K562 (cell line): ENCODE data around the gene INCENP. TPM values are rescaled to one million over a fixed set of nuclear protein-coding genes. Genes with fewer than 3 reads are reported as not detected.

Experiments used
- ATAC-seq: fragments of 200-7000 bp; cut with Tn5 transposase; 3 replicates; pipeline ENCODE4 v1.9.1; 2020; ENCODE audit warnings: moderate library complexity
- BruUV-seq: library from RNA; stranded (reverse); fragments of 400-500 nt; replicated peaks from 2 replicates; lab custom pipeline; 2021; lab: Mats Ljungman, UMichigan
- CTCF ChIA-PET: fragments of 300-600 bp; formaldehyde crosslinking; extraction: SDS; loops from one replicate; lab custom pipeline; 2021; ENCODE audit warnings: low intra/inter-chr PET ratio; lab: Yijun Ruan, JAX
- POLR2A ChIA-PET: fragments of 300-600, 350-650 bp; sonication (Branson Sonifier 250); formaldehyde crosslinking; extraction: SDS; loops from one replicate; lab custom pipeline; 2021; ENCODE audit warnings: antibody characterized with exemption, inconsistent platforms; lab: Yijun Ruan, JAX
- DNase-seq, 4 experiments: peaks; one replicate each; pipeline versions ENCODE4 v3.0.0 to v3.0.0-alpha.2; 2011 to 2018; ENCODE audit warnings: low spot score in 3 of 4, mixed read lengths in 3 of 4; ENCODE audit errors: extremely low read depth in 1 of 4
- FAIRE-seq: peaks from 2 replicates; lab custom pipeline; 2011; peaks lifted over from hg19 to GRCh38; lab: Jason Lieb, UNC
- H2AFZ ChIP-seq: 2 replicates; pipeline ENCODE4 v1.6.0; 2011; ENCODE audit warnings: low read depth, low read length, control low read depth, inconsistent platforms
- H3K27ac ChIP-seq: fragments of 200-600 bp; 3 replicates; pipeline ENCODE4 v1.8.0; 2011; ENCODE audit warnings: low read depth, mild to moderate bottlenecking, control low read depth, inconsistent platforms, low read length, moderate library complexity, mixed read lengths; ENCODE audit errors: extremely low read depth
- H3K27me3 ChIP-seq, 2 experiments: fragments of 300-600 bp in 1 of 2; 2 replicates in 1 of 2; 3 replicates in 1 of 2; pipeline versions ENCODE4 v1.6.0 to v1.8.0; 2011; ENCODE audit warnings: inconsistent platforms in 2 of 2, low read length in 2 of 2, mild to moderate bottlenecking in 1 of 2, mixed read lengths in 1 of 2, moderate library complexity in 1 of 2; ENCODE audit not compliant: control insufficient read depth in 2 of 2, insufficient read depth in 2 of 2
- H3K36me3 ChIP-seq: fragments of 300-600 bp; 3 replicates; pipeline ENCODE4 v1.8.0; 2011; ENCODE audit warnings: mild to moderate bottlenecking, low read length, inconsistent platforms; ENCODE audit not compliant: control insufficient read depth, insufficient read depth
- H3K4me1 ChIP-seq, 2 experiments: fragments of 200-600 bp in 1 of 2; replicated peaks in 1 of 2; 2 replicates in 1 of 2; 3 replicates in 1 of 2; pipeline versions ENCODE4 v1.5.1 to v1.8.0; 2011; ENCODE audit warnings: inconsistent platforms in 2 of 2, low read length in 2 of 2, mild to moderate bottlenecking in 1 of 2, mixed read lengths in 1 of 2, moderate library complexity in 1 of 2; ENCODE audit not compliant: control insufficient read depth in 2 of 2, insufficient read depth in 2 of 2
- H3K4me2 ChIP-seq: 2 replicates; pipeline ENCODE4 v1.6.1; 2011; ENCODE audit warnings: low read length, control low read depth, inconsistent platforms, mixed read lengths; ENCODE audit not compliant: insufficient read depth
- H3K4me3 ChIP-seq: fragments of 200-600 bp; sonication (generic), shearing (Covaris generic); 2 replicates; pipeline ENCODE4 v1.5.1; 2016; ENCODE audit warnings: control low read depth, inconsistent platforms
- H3K79me2 ChIP-seq: fragments of 200-600 bp; 3 replicates; pipeline ENCODE4 v1.8.0; 2011; ENCODE audit warnings: low read length, inconsistent platforms; ENCODE audit not compliant: control insufficient read depth, insufficient read depth
- H3K9ac ChIP-seq, 2 experiments: 2 replicates each; pipeline versions ENCODE4 v1.6.0 to v1.6.1; 2011; ENCODE audit warnings: low read depth in 2 of 2, low read length in 2 of 2, control low read depth in 1 of 2, inconsistent platforms in 1 of 2, mild to moderate bottlenecking in 1 of 2, mixed read lengths in 1 of 2; ENCODE audit not compliant: insufficient read depth in 1 of 2
- H3K9me1 ChIP-seq: one replicate; pipeline ENCODE4 v1.6.0; 2011; ENCODE audit warnings: inconsistent platforms, mild to moderate bottlenecking, low read length, moderate library complexity; ENCODE audit not compliant: control insufficient read depth, insufficient read depth
- H3K9me3 ChIP-seq: replicated peaks from 2 replicates; pipeline ENCODE4 v1.5.1; 2011; ENCODE audit warnings: low read depth, low read length, inconsistent platforms; ENCODE audit not compliant: control insufficient read depth, insufficient read depth
- H4K20me1 ChIP-seq: replicated peaks from 2 replicates; pipeline ENCODE4 v1.6.1; 2011; ENCODE audit warnings: low read length, inconsistent platforms, mixed read lengths; ENCODE audit not compliant: control insufficient read depth, insufficient read depth
- ARID2 ChIP-seq: fragments of 450-650 bp; IDR thresholded peaks from 2 replicates; pipeline ENCODE4 v1.6.1; 2017; ENCODE audit warnings: antibody characterized with exemption, mild to moderate bottlenecking
- CHD7 ChIP-seq: fragments of 200-600 bp; sonication (generic); IDR thresholded peaks from one replicate; pipeline ENCODE4 v1.6.1; 2012; ENCODE audit warnings: mild to moderate bottlenecking, low read depth, low read length, inconsistent platforms
- HIVEP1 ChIP-seq: fragments of 250-450 bp; sonication (Bioruptor Pico); IDR thresholded peaks from 2 replicates; pipeline ENCODE4 v1.4.0; 2020; ENCODE audit warnings: mild to moderate bottlenecking
- NFIX ChIP-seq: fragments of 250-450 bp; sonication (Bioruptor Pico); IDR thresholded peaks from 2 replicates; pipeline ENCODE4 v1.4.0; 2020; ENCODE audit warnings: low read depth, mild to moderate bottlenecking, moderate library complexity
- PHB ChIP-seq: fragments of 250-450 bp; sonication (Bioruptor Pico); IDR thresholded peaks from 2 replicates; pipeline ENCODE4 v1.5.0; 2021
- POLR2G ChIP-seq: fragments of 200-400 bp; formaldehyde crosslinking; IDR thresholded peaks from 2 replicates; pipeline ENCODE4 v1.6.1; 2017; ENCODE audit warnings: low read depth, mild to moderate bottlenecking, antibody characterized with exemption, low read length, moderate library complexity
- SAFB2 ChIP-seq: fragments of 200-400 bp; formaldehyde crosslinking; IDR thresholded peaks from 2 replicates; pipeline ENCODE4 v1.6.1; 2018; ENCODE audit warnings: borderline replicate concordance, low read length, low read depth, moderate library complexity; ENCODE audit not compliant: severe bottlenecking
- SMARCA5 ChIP-seq: fragments of 450-650 bp; IDR thresholded peaks from 2 replicates; pipeline ENCODE4 v1.6.1; 2016
- SP2 ChIP-seq: IDR thresholded peaks from 2 replicates; pipeline ENCODE4 v1.6.1; 2011; ENCODE audit warnings: mild to moderate bottlenecking, low read depth, low read length, moderate library complexity; ENCODE audit not compliant: poor library complexity, severe bottlenecking; ENCODE audit errors: extremely low read depth
- ZNF140 ChIP-seq: fragments of 250-450 bp; sonication (Bioruptor Pico); IDR thresholded peaks from 2 replicates; pipeline ENCODE4 v1.8.0; 2021; ENCODE audit warnings: moderate library complexity, mild to moderate bottlenecking, inconsistent platforms
- WGBS: fragments of 100-300 bp; shearing (Covaris generic); methylation state at CpG from one replicate; pipeline ENCODE4 v1.1.6; 2016; ENCODE audit warnings: low coverage, mixed read lengths; ENCODE audit not compliant: insufficient coverage; ENCODE audit errors: missing lambda C conversion rate; 5-methylcytosine and 5-hydroxymethylcytosine counted together
- in situ Hi-C: fragments of 300-500 bp; cut with MboI; formaldehyde crosslinking; loops from 4 replicates; pipeline ENCODE4 v1.15.0; 2018; ENCODE audit warnings: inconsistent platforms, mixed read lengths
- intact Hi-C: fragments of 100-400 bp; cut with micrococcal nuclease; formaldehyde crosslinking; loops from 2 replicates; pipeline ENCODE4 v1.14.2; 2022
- polyA plus RNA-seq, 8 experiments: library from polyadenylated mRNA; depleted of rRNA in 4 of 8; stranded (reverse) in 5 of 8; unstranded in 3 of 8; fragments of >200 nt; fragmentation: Nextera tagmentation in 2 of 8; fragmentation: Illumina TruSeq in 1 of 8; extraction: Ambion mirVana in 2 of 8; extraction: Trizol in 1 of 8; gene quantifications; 2 replicates each; pipeline versions ENCODE4 v1.2.1 to v1.2.3, GENCODE V29; 2011 to 2014; ENCODE audit warnings: inconsistent platforms in 1 of 8, missing spikeins in 1 of 8
- total RNA-seq, 7 experiments: library from RNA; depleted of rRNA in 6 of 7; stranded (reverse); fragments of >200 nt in 6 of 7; fragmentation: Illumina TruSeq in 2 of 7; extraction: Trizol in 2 of 7; gene quantifications; 2 replicates each; pipeline versions ENCODE4 v1.2.1 to v1.2.3, GENCODE V29; 2011 to 2021; ENCODE audit warnings: low replicate concordance in 1 of 7
- TF ChIP-seq, protein P1 (sequence below): fragments of 450-650 bp; IDR thresholded peaks from 2 replicates; pipeline ENCODE4 v1.6.1; 2018; ENCODE audit warnings: mild to moderate bottlenecking, low read depth; ENCODE audit not compliant: partially characterized antibody

Gene INCENP
- total and polyA plus RNA-seq, 9 of the 15 experiments (the other 6 are each of a cell fraction or from before 2014, with no cell fraction given) = 1.1 to 97.9 (median 28.2) TPM

- DNase-seq = no peak
- ChIA-PET POLR2A (no interaction called here), CTCF (no interaction called here)
- Histone ChIP-seq H3K27ac (no peak overlapping the region), H3K4me1 (no peaks in the 10 kb centered on the region; a peak in 1 of 5 replicates), H3K9me3 (no peaks in the 10 kb centered on the region), H3K27me3 (peaks cover 17 to 52% of the 10 kb centered on the region in 2 experiments), H3K4me2 (no peak overlapping the region), H3K79me2 (no peaks in the 10 kb centered on the region), H3K36me3 (no peaks in the 10 kb centered on the region), H3K4me3 (no peak overlapping the region), H3K9ac (no peak overlapping the region), H3K9me1 (no peaks in the 10 kb centered on the region), H4K20me1 (no peaks in the 10 kb centered on the region), H2AFZ (no peak overlapping the region)
- in situ Hi-C loops = no loop called here
- FAIRE-seq = no peak
- intact Hi-C loops = no loop called here
- ATAC-seq = no peak
- WGBS = 4% methylated on average over 2 of the region's 2 CpGs
- no TSS peak for BruUV-seq
- TF ChIP-seq CHD7 = no peak
- TF ChIP-seq HIVEP1 (CRISPR knock-in tag) = no peak
- TF ChIP-seq PHB (CRISPR knock-in tag) = no peak
- no peak for TF ChIP-seq ZNF140 (CRISPR knock-in tag)
- no peak for TF ChIP-seq ARID2
- TF ChIP-seq SMARCA5 = no peak
- no peak for TF ChIP-seq SAFB2
- TF ChIP-seq POLR2G = no peak
- no peak for TF ChIP-seq SP2
- TF ChIP-seq NFIX (CRISPR knock-in tag) = peak; percentile 56; the same call in 1 of the 2 replicates
- TF ChIP-seq, protein P1, sequence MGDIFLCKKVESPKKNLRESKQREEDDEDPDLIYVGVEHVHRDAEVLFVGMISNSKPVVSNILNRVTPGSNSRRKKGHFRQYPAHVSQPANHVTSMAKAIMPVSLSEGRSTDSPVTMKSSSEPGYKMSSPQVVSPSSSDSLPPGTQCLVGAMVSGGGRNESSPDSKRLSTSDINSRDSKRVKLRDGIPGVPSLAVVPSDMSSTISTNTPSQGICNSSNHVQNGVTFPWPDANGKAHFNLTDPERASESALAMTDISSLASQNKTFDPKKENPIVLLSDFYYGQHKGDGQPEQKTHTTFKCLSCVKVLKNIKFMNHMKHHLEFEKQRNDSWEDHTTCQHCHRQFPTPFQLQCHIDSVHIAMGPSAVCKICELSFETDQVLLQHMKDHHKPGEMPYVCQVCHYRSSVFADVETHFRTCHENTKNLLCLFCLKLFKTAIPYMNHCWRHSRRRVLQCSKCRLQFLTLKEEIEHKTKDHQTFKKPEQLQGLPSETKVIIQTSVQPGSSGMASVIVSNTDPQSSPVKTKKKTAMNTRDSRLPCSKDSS = no peak
Observed at GRCh38 chr11:62201376-62201775, 77.6 kb downstream of the INCENP start.
